Glomerular endothelial cell (primary cell): ENCODE measurements around the gene NEK11. TPM values are rescaled to one million over a fixed set of nuclear protein-coding genes. Genes with fewer than 3 reads are reported as not detected.

Source experiments
- DNase-seq: peaks from one replicate; pipeline ENCODE4 v3.0.0-alpha.2; 2011; ENCODE audit warnings: low read depth, low spot score; ENCODE audit errors: extremely low read depth
- total RNA-seq: library from RNA; depleted of rRNA; stranded (reverse); fragments of >200 nt; gene quantifications from 2 replicates; pipeline ENCODE4 v1.2.3, GENCODE V29; 2015

The NEK11 gene
- total RNA-seq, 1 donor from 2014 or later, result 6.7 TPM

GRCh38 chr3:131125684-131126083 lies 99.0 kb downstream of the NEK11 start:
- DNase-seq, result no peak

GRCh38 chr3:131140891-131141290 lies 114.2 kb downstream of the NEK11 start:
- no peak for DNase-seq

- DNase-seq, result no peak
Measured at GRCh38 chr3:131141770-131142169, 115.1 kb downstream of the NEK11 start.

GRCh38 chr3:131142580-131142979 lies 115.9 kb downstream of the NEK11 start:
- DNase-seq, result no peak

- no peak for DNase-seq
Measured at GRCh38 chr3:131143802-131144201, 117.1 kb downstream of the NEK11 start.

GRCh38 chr3:131147534-131147933 lies 120.9 kb downstream of the NEK11 start:
- no peak for DNase-seq

- DNase-seq, result no peak
Measured at GRCh38 chr3:131158434-131158833, 131.8 kb downstream of the NEK11 start.

GRCh38 chr3:131162516-131162915 lies 135.8 kb downstream of the NEK11 start:
- DNase-seq, result no peak

GRCh38 chr3:131167867-131168266 lies 141.2 kb downstream of the NEK11 start:
- no peak for DNase-seq

- DNase-seq, result no peak
Measured at GRCh38 chr3:131169331-131169730, 142.7 kb downstream of the NEK11 start.

- no peak for DNase-seq
Measured at GRCh38 chr3:131172502-131173200, 146.0 kb downstream of the NEK11 start.

- no peak for DNase-seq
Measured at GRCh38 chr3:131174752-131175151, 148.1 kb downstream of the NEK11 start.

GRCh38 chr3:131178710-131179375 lies 152.2 kb downstream of the NEK11 start:
- no peak for DNase-seq

GRCh38 chr3:131192701-131193100 lies 166.0 kb downstream of the NEK11 start:
- no peak for DNase-seq

GRCh38 chr3:131193641-131194238 lies 167.1 kb downstream of the NEK11 start:
- no peak for DNase-seq

GRCh38 chr3:131194816-131195215 lies 168.1 kb downstream of the NEK11 start:
- no peak for DNase-seq

- DNase-seq, result no peak
Measured at GRCh38 chr3:131200636-131201199, 174.0 kb downstream of the NEK11 start.

- no peak for DNase-seq
Measured at GRCh38 chr3:131216330-131216729, 189.7 kb downstream of the NEK11 start.

- no peak for DNase-seq
Measured at GRCh38 chr3:131216801-131217200, 190.1 kb downstream of the NEK11 start.

- DNase-seq, result no peak
Measured at GRCh38 chr3:131217296-131217741, 190.6 kb downstream of the NEK11 start.

GRCh38 chr3:131218196-131218595 lies 191.5 kb downstream of the NEK11 start:
- DNase-seq, result no peak

- no peak for DNase-seq
Measured at GRCh38 chr3:131221731-131222130, 195.1 kb downstream of the NEK11 start.
